HG03196 (cell line): ENCODE measurements around the gene GTF3C2.

ENCODE experiments used
- ATAC-seq: cut with Tn5 transposase; IDR thresholded peaks from one replicate; pipeline ENCODE4 v1.9.1; 2021; ENCODE audit not compliant: unreplicated experiment

The GTF3C2 gene

DNA sequence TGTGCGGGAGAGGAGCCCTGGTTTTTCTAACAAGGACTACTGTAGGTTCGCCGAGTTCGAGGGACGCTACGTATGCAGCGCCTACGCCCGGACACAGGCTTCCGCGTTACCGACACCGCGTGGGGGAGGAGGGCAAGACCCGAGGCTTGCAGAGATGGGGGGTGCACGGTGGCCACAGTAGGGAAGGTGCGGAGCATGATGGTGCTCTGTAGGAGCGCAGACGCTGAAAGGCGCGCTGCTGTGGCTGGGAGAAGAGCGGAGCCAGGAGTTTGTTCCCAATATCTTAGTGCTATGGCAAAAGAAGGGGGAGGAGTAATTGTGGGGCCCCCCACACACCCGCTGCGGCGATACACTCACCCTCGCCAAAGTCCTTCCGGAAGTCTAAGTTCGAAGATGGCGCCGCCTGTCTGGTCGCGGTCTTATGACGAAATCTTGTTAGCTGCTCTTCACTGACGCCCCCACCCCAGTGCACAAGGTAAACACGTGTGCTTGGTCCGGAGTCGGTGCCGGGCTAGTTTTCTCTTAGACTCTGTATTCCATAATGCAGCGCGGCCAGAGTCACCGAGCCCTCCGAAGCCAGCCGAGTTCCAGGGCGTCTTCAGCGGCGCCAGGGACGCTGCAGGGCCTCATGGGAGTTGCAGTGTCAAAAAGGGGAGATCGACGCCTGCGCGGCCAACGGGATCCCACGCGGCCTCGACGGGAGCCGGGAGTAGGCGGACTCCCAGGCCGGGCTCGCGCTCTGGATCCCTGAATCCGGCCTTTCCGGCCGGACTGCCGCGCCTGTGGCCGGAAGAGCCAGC is at the start of gene GTF3C2:
GTF3C2 (minus strand) TSS at position 383 of the 800 bp plus-strand sequence. CDS start 13,210 bp downstream, outside the sequence.
- ATAC-seq: peak; percentile 78

DNA sequence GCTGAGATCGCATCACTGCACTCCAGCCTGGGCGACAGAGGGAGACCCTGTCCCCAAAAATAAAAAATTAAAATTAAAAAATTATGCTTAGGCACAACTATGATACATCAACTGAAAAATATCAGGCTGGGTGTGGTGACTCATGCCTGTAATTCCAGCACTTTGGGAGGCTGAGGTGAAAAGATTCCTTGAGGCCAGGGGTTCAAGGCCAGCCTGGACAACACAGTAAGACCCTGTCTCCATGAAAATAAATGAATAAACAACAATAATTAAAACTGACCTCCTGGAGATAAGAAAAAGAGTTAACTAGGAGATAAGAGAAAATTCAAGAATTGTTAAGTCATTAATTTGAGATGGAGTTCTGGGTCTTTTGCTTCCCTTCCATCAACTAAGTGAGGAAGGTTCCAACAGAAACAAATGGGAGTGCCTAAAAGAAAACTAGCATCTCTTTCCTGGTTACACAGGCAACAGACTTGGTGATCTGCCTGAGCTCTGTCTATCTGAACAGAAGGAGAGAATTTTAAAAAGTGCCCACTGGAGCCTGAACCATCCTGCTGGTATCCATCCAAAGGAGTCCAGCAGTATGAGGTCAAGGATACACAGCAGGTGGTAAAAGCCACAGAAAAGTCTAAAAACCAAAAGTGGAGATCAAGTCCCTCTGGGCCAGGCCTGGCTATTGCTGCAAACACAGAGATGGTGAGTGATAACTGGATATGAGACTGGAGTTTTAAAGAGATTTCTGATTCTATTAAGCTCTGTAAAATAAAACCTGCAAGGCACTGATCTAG is 44.0 kb upstream of the GTF3C2 start:
- ATAC-seq: no peak

GRCh38 chr2:27398962-27399361 is 42.4 kb upstream of the GTF3C2 start:
- no peak for ATAC-seq

DNA sequence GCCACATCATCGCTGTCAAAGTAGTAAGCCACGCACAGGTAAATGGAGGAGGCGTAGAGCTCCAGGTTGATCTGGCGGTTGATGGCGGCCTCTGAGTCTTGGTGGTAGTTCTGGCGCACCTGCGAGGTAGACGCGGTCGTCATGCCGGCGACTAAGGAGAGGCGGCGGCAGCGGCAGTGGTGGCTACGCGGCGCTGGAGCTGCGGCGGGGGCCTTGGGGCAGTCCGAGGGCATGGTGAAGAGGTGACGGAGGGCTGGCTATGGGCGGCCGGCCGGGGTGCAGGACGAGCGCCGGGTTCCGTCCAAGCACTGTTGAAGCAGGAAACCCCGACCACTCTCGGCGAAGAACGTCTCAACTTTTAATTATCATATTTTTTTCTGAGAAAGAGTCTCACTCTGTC is 36.7 kb upstream of the GTF3C2 start:
- no peak for ATAC-seq

- ATAC-seq: no peak
Observed at GRCh38 chr2:27390822-27391679, 34.5 kb upstream of the GTF3C2 start.

- no peak for ATAC-seq
Observed at GRCh38 chr2:27381577-27382181, 25.1 kb upstream of the GTF3C2 start.

GRCh38 chr2:27380626-27381545 is 24.3 kb upstream of the GTF3C2 start, which contains the start of gene ZNF513:
Gene ZNF513 (minus strand): TSS chr2:27380734. CDS start chr2:27380526, 208 bp downstream.
- ATAC-seq: peak; percentile 73

DNA sequence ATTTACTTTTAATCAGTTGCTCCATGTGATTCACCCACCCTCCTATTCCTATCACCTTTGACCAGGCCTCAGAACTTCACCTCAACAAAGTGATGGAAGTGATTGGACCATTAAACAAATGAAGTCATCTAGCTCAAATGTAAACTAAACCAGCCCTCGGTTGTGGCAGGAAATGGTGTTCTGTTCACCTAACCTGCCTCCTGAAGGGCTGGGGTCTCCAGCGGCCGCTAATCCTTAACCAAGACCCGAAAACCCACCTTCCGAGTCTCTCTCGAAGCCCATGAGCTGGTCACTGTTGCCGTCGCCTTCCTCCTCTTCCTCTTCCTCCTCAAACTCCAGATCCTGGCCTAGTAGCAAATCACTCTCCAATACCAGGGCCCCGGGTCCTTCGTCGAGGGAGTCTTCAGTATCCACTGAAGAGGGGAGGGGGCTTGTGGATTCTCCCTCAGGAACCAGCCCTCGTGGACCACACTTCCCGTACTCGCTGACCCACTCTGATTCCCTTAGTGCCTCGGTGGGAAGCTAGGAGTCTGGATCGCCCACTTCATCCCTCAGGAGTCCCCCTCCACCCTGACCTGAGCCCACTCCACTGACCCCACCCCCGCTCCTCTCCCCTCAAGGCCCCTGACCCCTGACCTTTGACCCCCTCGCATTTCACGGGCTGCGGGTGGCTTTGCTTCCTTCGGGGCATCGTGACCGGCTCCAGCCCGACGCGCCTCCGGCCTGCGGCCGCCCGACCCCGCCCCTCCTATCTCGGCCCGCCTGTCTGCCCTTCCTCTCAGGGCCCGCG is 23.5 kb upstream of the GTF3C2 start:
- peak; percentile 24 for ATAC-seq

GRCh38 chr2:27379383-27379835 is 22.8 kb upstream of the GTF3C2 start:
- no peak for ATAC-seq

- ATAC-seq: no peak
Observed at GRCh38 chr2:27378809-27379290, 22.3 kb upstream of the GTF3C2 start.

- ATAC-seq: no peak
Observed at GRCh38 chr2:27378096-27378808, 21.7 kb upstream of the GTF3C2 start.

GRCh38 chr2:27377618-27378095 is 21.1 kb upstream of the GTF3C2 start:
- no peak for ATAC-seq

- ATAC-seq: no peak
Observed at GRCh38 chr2:27376866-27377617, 20.5 kb upstream of the GTF3C2 start.

GRCh38 chr2:27376151-27376865 is 19.7 kb upstream of the GTF3C2 start:
- ATAC-seq: no peak

DNA sequence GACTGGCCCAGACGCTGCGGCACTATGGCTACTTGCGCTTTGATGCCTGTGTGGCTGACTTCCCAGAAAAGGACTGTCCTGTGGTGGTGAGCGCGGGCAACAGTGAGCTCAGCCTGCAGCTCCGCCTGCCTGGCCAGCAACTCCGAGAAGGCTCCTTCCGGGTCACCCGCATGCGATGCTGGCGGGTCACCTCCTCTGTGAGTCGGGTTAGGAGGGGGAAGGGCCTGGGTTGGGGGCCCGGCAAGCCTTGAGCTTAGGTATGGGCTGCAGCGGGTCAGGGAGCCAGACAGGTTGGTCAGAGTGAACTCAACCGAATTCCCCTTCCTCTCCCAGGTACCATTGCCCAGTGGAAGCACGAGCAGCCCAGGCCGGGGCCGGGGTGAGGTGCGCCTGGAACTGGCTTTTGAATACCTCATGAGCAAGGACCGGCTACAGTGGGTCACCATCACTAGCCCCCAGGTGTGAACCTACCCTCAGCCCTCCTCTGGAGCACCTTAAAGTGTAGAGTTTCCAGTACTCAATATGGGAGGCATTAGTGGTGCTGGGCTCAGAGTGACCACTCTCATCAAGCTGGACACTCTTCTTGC is 19.0 kb upstream of the GTF3C2 start:
- ATAC-seq: no peak

GRCh38 chr2:27373567-27373966 is 17.0 kb upstream of the GTF3C2 start:
- ATAC-seq: no peak
